Upper lobe of left lung (tissue), 6 donors: ENCODE measurements around the gene ARHGAP15. TPM values are rescaled to one million over a fixed set of nuclear protein-coding genes. Genes with fewer than 3 reads are reported as not detected.
A peak's percentile ranks its signal among the peaks of the same experiment; 100 is the strongest.

ENCODE experiments used
- ATAC-seq, 2 donors: fragments of 200-7000 bp; cut with Tn5 transposase; one replicate each; pipeline ENCODE4 v1.9.1; 2022; ENCODE audit warnings: mild to moderate bottlenecking in 2 of 2, moderate library complexity in 2 of 2; ENCODE audit not compliant: low FRiP score in 2 of 2
- DNase-seq, 2 donors: peaks; one replicate each; pipeline ENCODE4 v3.0.0-alpha.2; 2019 to 2020
- H3K27ac ChIP-seq, 4 donors: fragments of 200-600 bp; sonication (generic); one replicate each; pipeline ENCODE4 v1.5.1; 2016 to 2019
- H3K27me3 ChIP-seq, 4 donors: fragments of 200-600 bp; sonication (generic); one replicate each; pipeline ENCODE4 v1.5.1; 2017 to 2019
- H3K36me3 ChIP-seq, 4 donors: fragments of 200-600 bp; sonication (generic); one replicate each; pipeline ENCODE4 v1.5.1; 2016 to 2019
- H3K4me1 ChIP-seq, 4 donors: fragments of 200-600 bp; sonication (generic); one replicate each; pipeline ENCODE4 v1.5.1; 2018 to 2019
- H3K4me3 ChIP-seq, 4 donors: fragments of 200-600 bp; sonication (generic); one replicate each; pipeline ENCODE4 v1.5.1; 2017 to 2019; ENCODE audit warnings: mild to moderate bottlenecking in 2 of 4, moderate library complexity in 1 of 4
- H3K9me3 ChIP-seq, 4 donors: fragments of 200-600 bp; sonication (generic); one replicate each; pipeline ENCODE4 v1.5.1; 2018 to 2019
- EP300 ChIP-seq, 4 donors: sonication (generic); formaldehyde crosslinking; IDR thresholded peaks; one replicate each; pipeline ENCODE4 v1.5.1; 2017; ENCODE audit warnings: antibody characterized with exemption in 4 of 4, control low read depth in 2 of 4
- POLR2A ChIP-seq, 4 donors: fragments of 450-650 bp; IDR thresholded peaks; one replicate each; pipeline ENCODE4 v1.5.1; 2016 to 2017; ENCODE audit warnings: antibody characterized with exemption in 4 of 4, mild to moderate bottlenecking in 2 of 4
- POLR2AphosphoS5 ChIP-seq, 2 donors: sonication (generic); formaldehyde crosslinking; IDR thresholded peaks; one replicate each; pipeline ENCODE4 v1.5.1; 2017; ENCODE audit warnings: antibody characterized with exemption in 2 of 2
- WGBS, 2 donors: methylation state at CpG; one replicate each; pipeline ENCODE4 v1.1.5; 2017 to 2018; 5-methylcytosine and 5-hydroxymethylcytosine counted together
- total RNA-seq, 6 donors: library from RNA; depleted of rRNA in 4 of 6; stranded (reverse); fragments of >200 nt in 4 of 6; gene quantifications; one replicate each; pipeline versions ENCODE4 v1.1.0 to v1.2.1, GENCODE V29; 2016 to 2021
- TF ChIP-seq, protein P1 (sequence below), 6 experiments: fragments of 450-650 bp in 4 of 6; fragments of 200-600 bp in 2 of 6; sonication (generic) in 2 of 6; IDR thresholded peaks; one replicate each; pipeline ENCODE4 v1.5.1; 2016 to 2019; ENCODE audit warnings: antibody characterized with exemption in 6 of 6
- donor health status: DM: no; HTN: no; CAD: no; lungs with moderate emphysema.
- donor health status: DM: no; HTN: yes; CAD: no; lungs with severe emphysema.

Gene ARHGAP15
- total RNA-seq, 6 donors from 2014 or later = 11.9 to 57.6 (median 17.5) TPM

DNA sequence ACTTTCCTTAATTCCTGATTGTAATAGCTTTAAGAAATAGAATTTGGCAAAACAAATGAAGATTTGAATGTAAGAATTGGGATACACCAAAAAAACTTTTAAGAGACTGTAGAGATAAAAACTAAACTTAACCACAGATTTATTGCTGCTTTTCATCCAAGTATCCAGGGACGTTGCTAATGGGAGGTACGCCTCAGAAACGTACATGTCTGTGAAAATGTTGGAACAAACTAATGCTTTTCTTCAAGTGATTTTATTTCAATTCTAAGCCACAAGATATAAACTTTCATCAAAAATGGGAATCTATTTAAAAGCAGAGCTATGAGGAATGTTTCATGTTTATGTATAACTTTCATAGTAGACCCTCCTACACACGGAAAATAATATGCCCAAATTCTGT, 66.3 kb downstream of the ARHGAP15 start:
- H3K4me1 ChIP-seq = no peaks in the 10 kb centered on the region
- DNase-seq = no peak
- WGBS, 2 donors = 80 to 82% methylated on average over 4 of the region's 4 CpGs
- H3K27me3 ChIP-seq = no peaks in the 10 kb centered on the region
- no peaks in the 10 kb centered on the region for H3K9me3 ChIP-seq
- H3K36me3 ChIP-seq = no peaks in the 10 kb centered on the region
- no peak overlapping the region for H3K4me3 ChIP-seq
- ATAC-seq = no peak
- no peak overlapping the region for H3K27ac ChIP-seq
- no peak for TF ChIP-seq EP300 (IDR thresholded peaks at IDR 0.05)
- TF ChIP-seq POLR2AphosphoS5 (IDR thresholded peaks at IDR 0.05) = no peak
- no peak for TF ChIP-seq POLR2A (IDR thresholded peaks at IDR 0.05)
- TF ChIP-seq, protein P1, sequence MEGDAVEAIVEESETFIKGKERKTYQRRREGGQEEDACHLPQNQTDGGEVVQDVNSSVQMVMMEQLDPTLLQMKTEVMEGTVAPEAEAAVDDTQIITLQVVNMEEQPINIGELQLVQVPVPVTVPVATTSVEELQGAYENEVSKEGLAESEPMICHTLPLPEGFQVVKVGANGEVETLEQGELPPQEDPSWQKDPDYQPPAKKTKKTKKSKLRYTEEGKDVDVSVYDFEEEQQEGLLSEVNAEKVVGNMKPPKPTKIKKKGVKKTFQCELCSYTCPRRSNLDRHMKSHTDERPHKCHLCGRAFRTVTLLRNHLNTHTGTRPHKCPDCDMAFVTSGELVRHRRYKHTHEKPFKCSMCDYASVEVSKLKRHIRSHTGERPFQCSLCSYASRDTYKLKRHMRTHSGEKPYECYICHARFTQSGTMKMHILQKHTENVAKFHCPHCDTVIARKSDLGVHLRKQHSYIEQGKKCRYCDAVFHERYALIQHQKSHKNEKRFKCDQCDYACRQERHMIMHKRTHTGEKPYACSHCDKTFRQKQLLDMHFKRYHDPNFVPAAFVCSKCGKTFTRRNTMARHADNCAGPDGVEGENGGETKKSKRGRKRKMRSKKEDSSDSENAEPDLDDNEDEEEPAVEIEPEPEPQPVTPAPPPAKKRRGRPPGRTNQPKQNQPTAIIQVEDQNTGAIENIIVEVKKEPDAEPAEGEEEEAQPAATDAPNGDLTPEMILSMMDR (IDR thresholded peaks at IDR 0.05) = no peak

GRCh38 chr2:143204062-143204461, 74.8 kb downstream of the ARHGAP15 start:
- 86 to 93% methylated on average over 4 of the region's 4 CpGs for WGBS, 2 donors
- no peak overlapping the region for H3K27ac ChIP-seq
- H3K27me3 ChIP-seq = no peaks in the 10 kb centered on the region
- DNase-seq (no peak), ATAC-seq (no peak)
- no peaks in the 10 kb centered on the region for H3K36me3 ChIP-seq
- no peaks in the 10 kb centered on the region for H3K9me3 ChIP-seq
- no peak overlapping the region for H3K4me3 ChIP-seq
- TF ChIP-seq POLR2A (IDR thresholded peaks at IDR 0.05) = no peak
- TF ChIP-seq, protein P1 (IDR thresholded peaks at IDR 0.05) = no peak
- TF ChIP-seq POLR2AphosphoS5 (IDR thresholded peaks at IDR 0.05) = no peak
- TF ChIP-seq EP300 (IDR thresholded peaks at IDR 0.05) = no peak
- H3K4me1 ChIP-seq = no peaks in the 10 kb centered on the region

DNA sequence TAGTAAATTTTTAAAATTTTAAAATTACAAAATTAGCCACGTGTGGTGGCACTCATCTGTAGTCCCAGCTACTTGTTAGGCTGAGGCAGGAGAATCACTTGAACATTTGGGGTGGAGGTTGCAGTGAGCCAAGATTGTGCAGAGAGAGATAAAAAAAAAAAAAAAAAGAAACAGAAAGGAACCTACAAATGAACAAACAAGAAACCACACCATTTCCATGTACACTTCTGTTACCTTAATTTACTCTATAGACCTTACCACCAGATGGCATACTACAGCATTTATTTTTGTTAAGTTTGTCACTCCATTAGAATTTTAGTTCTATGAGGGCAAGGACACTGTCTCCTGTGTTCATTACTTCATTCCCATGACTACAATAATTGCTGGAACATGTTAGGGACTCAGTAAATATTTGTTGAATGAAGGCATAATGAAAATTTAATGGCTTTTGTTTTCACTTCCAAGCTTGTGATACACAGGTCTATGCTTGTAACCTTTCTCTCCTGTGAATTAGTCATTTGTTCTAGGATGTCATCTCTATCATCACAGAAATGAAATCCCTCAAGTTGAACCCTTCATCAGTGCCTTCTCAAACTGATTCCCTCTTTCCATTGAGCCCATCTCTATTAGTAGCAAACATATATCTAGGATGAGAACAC, 76.0 kb downstream of the ARHGAP15 start:
- 89% methylated on average over 1 of the region's 1 CpG for WGBS, 2 donors
- no peak overlapping the region for H3K4me3 ChIP-seq
- no peaks in the 10 kb centered on the region for H3K9me3 ChIP-seq
- ATAC-seq = no peak
- TF ChIP-seq, protein P1 (IDR thresholded peaks at IDR 0.05) = peak in 2 of 6 experiments; percentile 10 to 17
- TF ChIP-seq POLR2A (IDR thresholded peaks at IDR 0.05) (no peak), POLR2AphosphoS5 (IDR thresholded peaks at IDR 0.05) (no peak), EP300 (IDR thresholded peaks at IDR 0.05) (no peak)
- no peaks in the 10 kb centered on the region for H3K27me3 ChIP-seq
- no peaks in the 10 kb centered on the region for H3K4me1 ChIP-seq
- no peaks in the 10 kb centered on the region for H3K36me3 ChIP-seq
- no peak for DNase-seq
- H3K27ac ChIP-seq = no peak overlapping the region

DNA sequence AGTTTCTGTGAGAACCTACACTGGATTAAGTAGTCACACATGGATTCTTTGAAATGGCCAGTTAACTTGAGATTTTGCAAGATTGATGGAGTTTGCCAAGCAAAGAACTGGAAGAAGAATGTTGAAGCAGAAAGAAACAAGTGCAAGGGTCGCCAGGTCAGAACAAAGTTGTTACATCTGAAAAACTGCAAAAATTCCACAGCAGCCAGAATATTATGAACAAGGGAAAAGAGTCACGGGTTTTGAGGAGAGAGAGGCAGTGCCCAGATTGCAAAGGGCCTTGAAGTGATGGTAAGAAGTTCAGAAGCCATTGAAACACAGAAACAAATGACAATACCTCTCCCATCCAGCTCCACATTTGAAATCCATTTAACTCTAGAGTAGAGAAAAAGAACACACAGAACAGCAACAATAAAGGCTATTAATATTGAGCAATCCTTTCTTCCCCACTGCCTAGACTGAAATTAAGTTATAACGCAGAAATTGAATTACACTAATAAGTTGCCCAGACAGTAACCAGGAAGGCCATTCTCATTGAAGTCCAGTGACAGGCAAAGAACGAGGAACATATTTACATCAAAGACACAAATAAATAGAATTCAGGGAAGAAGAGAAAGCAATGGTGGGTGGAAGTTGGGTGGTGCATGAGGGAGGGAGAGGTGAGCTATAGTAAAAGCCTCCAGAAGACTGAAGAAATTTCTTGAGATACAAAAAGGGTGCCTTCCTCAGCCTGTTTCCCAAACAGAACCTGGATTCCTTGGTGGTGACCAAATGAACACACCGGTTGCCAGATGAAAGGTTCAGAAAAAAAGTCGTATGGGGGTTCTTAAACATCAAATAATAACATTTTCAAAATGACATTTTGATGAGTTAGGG, 80.6 kb downstream of the ARHGAP15 start:
- Histone ChIP-seq H3K27ac (no peak overlapping the region), H3K36me3 (no peaks in the 10 kb centered on the region), H3K27me3 (no peaks in the 10 kb centered on the region), H3K4me3 (no peak overlapping the region), H3K9me3 (no peaks in the 10 kb centered on the region), H3K4me1 (no peaks in the 10 kb centered on the region)
- 66 to 78% methylated on average over 6 of the region's 6 CpGs for WGBS, 2 donors
- no peak for TF ChIP-seq EP300 (IDR thresholded peaks at IDR 0.05)
- no peak for TF ChIP-seq POLR2A (IDR thresholded peaks at IDR 0.05)
- TF ChIP-seq, protein P1 (IDR thresholded peaks at IDR 0.05) = no peak
- TF ChIP-seq POLR2AphosphoS5 (IDR thresholded peaks at IDR 0.05) = no peak
- DNase-seq = no peak
- ATAC-seq = no peak
